ENCODE data around the gene MMP28. TPM values are rescaled to one million over a fixed set of nuclear protein-coding genes. Genes with fewer than 3 reads are reported as not detected.

The MMP28 gene
- total and polyA plus RNA-seq, 11 donors, result 0.83 to 10.2 (median 2.5) TPM

DNA sequence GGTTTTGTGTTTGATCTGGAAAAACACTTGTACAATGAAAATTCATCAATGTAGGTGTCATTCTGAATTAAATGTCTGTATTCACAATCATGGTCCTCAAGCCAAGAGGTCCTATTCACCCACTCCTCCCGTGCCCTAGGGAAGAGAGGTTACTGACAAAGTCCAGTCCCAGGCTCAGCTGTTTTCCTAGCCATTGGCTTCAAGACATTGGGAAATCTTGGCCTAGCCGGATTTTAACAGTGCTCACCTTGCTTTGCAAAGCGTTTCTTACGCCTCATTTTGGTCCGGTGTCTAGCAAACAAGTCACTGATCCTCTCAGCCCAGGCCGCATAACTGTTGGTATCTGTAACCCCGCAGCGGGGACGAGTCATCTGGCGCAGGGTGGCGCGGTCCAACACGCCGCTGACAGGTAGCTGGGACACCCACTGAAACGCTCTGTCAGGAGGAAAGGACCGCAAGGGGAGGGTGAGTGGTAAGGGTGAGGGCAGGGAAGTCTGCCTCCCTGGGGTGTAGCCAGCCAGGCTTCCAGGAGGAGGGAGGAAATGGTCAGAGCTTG lies 16.7 kb downstream of the MMP28 start:
- Histone ChIP-seq H3K27ac (no peak overlapping the region), H3K36me3 (no peaks in the 10 kb centered on the region), H3K4me3 (no peak overlapping the region), H3K9me3 (no peaks in the 10 kb centered on the region), H3K4me1 (peaks cover 0 to 31% (median 19%) of the 10 kb centered on the region in 12 donors), H3K27me3 (no peaks in the 10 kb centered on the region)
- DNase-seq (peak in 1 of 5 donors; percentile 24), ATAC-seq (no peak)
- TF ChIP-seq, protein P1, sequence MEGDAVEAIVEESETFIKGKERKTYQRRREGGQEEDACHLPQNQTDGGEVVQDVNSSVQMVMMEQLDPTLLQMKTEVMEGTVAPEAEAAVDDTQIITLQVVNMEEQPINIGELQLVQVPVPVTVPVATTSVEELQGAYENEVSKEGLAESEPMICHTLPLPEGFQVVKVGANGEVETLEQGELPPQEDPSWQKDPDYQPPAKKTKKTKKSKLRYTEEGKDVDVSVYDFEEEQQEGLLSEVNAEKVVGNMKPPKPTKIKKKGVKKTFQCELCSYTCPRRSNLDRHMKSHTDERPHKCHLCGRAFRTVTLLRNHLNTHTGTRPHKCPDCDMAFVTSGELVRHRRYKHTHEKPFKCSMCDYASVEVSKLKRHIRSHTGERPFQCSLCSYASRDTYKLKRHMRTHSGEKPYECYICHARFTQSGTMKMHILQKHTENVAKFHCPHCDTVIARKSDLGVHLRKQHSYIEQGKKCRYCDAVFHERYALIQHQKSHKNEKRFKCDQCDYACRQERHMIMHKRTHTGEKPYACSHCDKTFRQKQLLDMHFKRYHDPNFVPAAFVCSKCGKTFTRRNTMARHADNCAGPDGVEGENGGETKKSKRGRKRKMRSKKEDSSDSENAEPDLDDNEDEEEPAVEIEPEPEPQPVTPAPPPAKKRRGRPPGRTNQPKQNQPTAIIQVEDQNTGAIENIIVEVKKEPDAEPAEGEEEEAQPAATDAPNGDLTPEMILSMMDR (IDR thresholded peaks at IDR 0.05), result no peak
- TF ChIP-seq POLR2A (IDR thresholded peaks at IDR 0.05), result no peak
- intact Hi-C loops (cut with DNase I), result no loop called here
- WGBS, 4 donors, result 83 to 93% (median 91%) methylated on average over 16 of the region's 16 CpGs

DNA sequence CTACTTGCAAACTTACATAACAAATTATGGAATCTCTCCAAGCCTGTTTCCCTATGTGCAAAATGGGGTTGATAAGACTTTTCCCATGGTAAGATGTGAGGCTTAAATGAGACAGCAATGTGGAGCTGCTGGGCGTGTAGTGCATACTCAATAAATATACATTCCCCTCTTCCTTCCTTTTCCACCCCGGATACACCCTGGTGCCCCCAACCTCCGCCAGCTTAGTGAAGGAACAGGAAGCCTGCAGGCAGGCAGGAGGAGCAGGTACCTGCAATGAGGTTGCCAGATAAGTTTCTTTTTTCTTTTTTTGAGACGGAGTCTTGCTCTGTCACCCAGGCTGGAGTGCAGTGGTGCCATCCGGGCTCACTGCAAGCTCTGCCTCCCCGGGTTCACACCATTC lies 19.9 kb downstream of the MMP28 start:
- DNase-seq (no peak), ATAC-seq (no peak)
- intact Hi-C loops (cut with DNase I), result no loop called here
- Histone ChIP-seq H3K27me3 (no peaks in the 10 kb centered on the region), H3K4me3 (no peak overlapping the region), H3K9me3 (no peaks in the 10 kb centered on the region), H3K27ac (peak overlapping the region in 1 of 12 donors; percentile 86), H3K4me1 (peaks cover 0 to 30% (median 17%) of the 10 kb centered on the region in 12 donors), H3K36me3 (no peaks in the 10 kb centered on the region)
- WGBS, 4 donors, result 71 to 79% (median 79%) methylated on average over 6 of the region's 6 CpGs
- TF ChIP-seq, protein P1 (IDR thresholded peaks at IDR 0.05), result no peak
- TF ChIP-seq POLR2A (IDR thresholded peaks at IDR 0.05), result no peak

DNA sequence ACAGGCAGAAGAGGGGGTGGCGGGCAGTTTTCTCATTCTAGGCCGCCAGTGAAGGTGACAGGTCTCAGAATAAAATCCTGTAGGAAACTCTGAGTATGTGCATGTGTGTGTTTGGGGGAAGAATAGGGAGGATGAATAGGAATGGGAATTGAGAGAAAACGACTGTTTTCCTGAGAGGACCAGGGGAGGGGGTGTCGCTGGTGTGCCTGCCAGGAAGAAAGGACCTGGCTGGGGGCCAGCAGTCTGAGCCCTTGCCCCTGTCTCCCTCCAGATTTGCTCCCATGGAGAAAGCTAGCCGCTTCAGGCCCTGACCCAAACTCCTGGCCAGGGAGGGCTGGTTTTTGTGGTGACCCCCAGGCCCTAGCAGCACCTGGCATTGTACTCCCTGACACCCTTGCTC lies 20.4 kb downstream of the MMP28 start:
- Histone ChIP-seq H3K4me3 (no peak overlapping the region), H3K4me1 (peaks cover 0 to 30% (median 17%) of the 10 kb centered on the region in 12 donors), H3K36me3 (no peaks in the 10 kb centered on the region), H3K27me3 (no peaks in the 10 kb centered on the region), H3K27ac (peak overlapping the region in 1 of 12 donors; percentile 86), H3K9me3 (no peaks in the 10 kb centered on the region)
- ATAC-seq (no peak), DNase-seq (no peak)
- no peak for TF ChIP-seq POLR2A (IDR thresholded peaks at IDR 0.05)
- TF ChIP-seq, protein P1 (IDR thresholded peaks at IDR 0.05), result no peak
- intact Hi-C loops (cut with DNase I), result no loop called here
- 69 to 77% (median 76%) methylated on average over 5 of the region's 5 CpGs for WGBS, 4 donors

DNA sequence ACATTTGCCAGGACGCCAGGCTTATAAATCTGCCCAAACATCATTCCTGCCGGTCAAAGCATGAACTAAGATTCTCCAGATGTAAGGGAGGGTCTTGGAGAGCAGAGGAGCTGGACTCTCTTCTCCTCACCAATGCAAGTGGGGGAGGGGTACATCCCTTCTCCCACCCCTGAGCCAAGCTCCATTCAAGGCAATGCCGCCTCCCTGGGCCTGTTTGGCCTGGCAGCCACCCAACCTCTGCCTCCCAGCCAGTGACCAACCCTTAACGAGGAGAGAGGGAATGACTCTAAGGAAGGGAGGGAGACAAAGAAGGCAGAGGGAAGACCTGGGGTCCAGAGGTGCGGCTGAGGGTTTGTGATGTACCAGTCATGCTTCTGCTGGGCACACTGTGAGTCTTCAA lies 20.9 kb downstream of the MMP28 start:
- TF ChIP-seq, protein P1 (IDR thresholded peaks at IDR 0.05), result no peak
- TF ChIP-seq POLR2A (IDR thresholded peaks at IDR 0.05), result no peak
- WGBS, 4 donors, result 46 to 60% (median 57%) methylated on average over 4 to 5 of the region's 5 CpGs
- H3K27me3 ChIP-seq, result no peaks in the 10 kb centered on the region
- intact Hi-C loops (cut with DNase I), result no loop called here
- no peaks in the 10 kb centered on the region for H3K36me3 ChIP-seq
- H3K9me3 ChIP-seq, result no peaks in the 10 kb centered on the region
- peak overlapping the region in 3 of 12 donors; percentile 42 to 86 (median 46) for H3K27ac ChIP-seq
- DNase-seq (peak in 4 of 5 donors; percentile 43 to 49 (median 48)), ATAC-seq (peak in 3 of 4 donors; percentile 63 to 76 (median 73))
- no peak overlapping the region for H3K4me3 ChIP-seq
- peaks cover 0 to 30% (median 17%) of the 10 kb centered on the region in 12 donors for H3K4me1 ChIP-seq
